Left cardiac atrium (tissue), 4 donors: ENCODE measurements around the gene PLEKHO2. TPM values are rescaled to one million over a fixed set of nuclear protein-coding genes. Genes with fewer than 3 reads are reported as not detected.

Source experiments
- ATAC-seq, 2 donors: fragments of 200-7000 bp; cut with Tn5 transposase; one replicate each; pipeline ENCODE4 v1.9.1; 2020; ENCODE audit warnings: mild to moderate bottlenecking in 2 of 2, moderate library complexity in 2 of 2
- DNase-seq: peaks from one replicate; pipeline ENCODE4 v3.0.0-alpha.2; 2020
- intact Hi-C, 2 donors: fragments of 100-400 bp; cut with DNase I; formaldehyde crosslinking; loops; one replicate each; pipeline versions ENCODE4 v1.14.1 to v1.15.1; 2022 to 2023
- total RNA-seq, 2 donors: library from RNA; stranded (reverse); fragmentation: NEBNext Ultra II Directional; extraction: Animal tissue kit (Norgen Biotek cat#: 25700); gene quantifications; one replicate each; pipeline ENCODE4 v1.2.1, GENCODE V29; 2021
- donor health status: DM: no; HTN: yes; CAD: no.
- donor health status: DM: no; HTN: yes; CAD: no; lungs with severe emphysema.
- donor health status: DM: yes; HTN: yes; CAD: no.
- donor health status: Dilated cardiomyopathy.

The PLEKHO2 gene
- total RNA-seq, 2 donors from 2014 or later, result 21.3 to 27.0 TPM

GRCh38 chr15:64847876-64848716 lies 6.4 kb downstream of the PLEKHO2 start:
- intact Hi-C loops, result loop anchor here (10.0 kb wide), 2 partner anchors 47 to 137 kb away; partner anchors contain the start of gene SPG21 (in 1 of the 2)
- ATAC-seq (no peak), DNase-seq (no peak)

GRCh38 chr15:64850778-64851502 lies 9.2 kb downstream of the PLEKHO2 start:
- no peak for DNase-seq
- no peak for ATAC-seq
- intact Hi-C loops, result no loop called here

- intact Hi-C loops, result no loop called here
- DNase-seq, result no peak
- peak; percentile 55 to 71 for ATAC-seq
Observed at GRCh38 chr15:64851503-64851840, 9.8 kb downstream of the PLEKHO2 start.

- intact Hi-C loops, result no loop called here
- ATAC-seq (no peak), DNase-seq (peak; percentile 55)
Observed at GRCh38 chr15:64854041-64854440, 12.3 kb downstream of the PLEKHO2 start.

- ATAC-seq (no peak), DNase-seq (no peak)
- intact Hi-C loops, result no loop called here
Observed at GRCh38 chr15:64854526-64854925, 12.8 kb downstream of the PLEKHO2 start.

GRCh38 chr15:64855205-64855975 lies 13.7 kb downstream of the PLEKHO2 start:
- DNase-seq (no peak), ATAC-seq (peak in 1 of 2 donors; percentile 4)
- intact Hi-C loops, result no loop called here

GRCh38 chr15:64856429-64857145 lies 14.9 kb downstream of the PLEKHO2 start:
- DNase-seq, result peak; percentile 78
- ATAC-seq, result peak; percentile 68 to 75
- intact Hi-C loops, result no loop called here

- ATAC-seq, result peak in 1 of 2 donors; percentile 20
- intact Hi-C loops, result no loop called here
- DNase-seq, result no peak
Observed at GRCh38 chr15:64857421-64857820, 15.7 kb downstream of the PLEKHO2 start.

- intact Hi-C loops, result no loop called here
- peak in 1 of 2 donors; percentile 21 for ATAC-seq
- DNase-seq, result no peak
Observed at GRCh38 chr15:64858021-64858575, 16.4 kb downstream of the PLEKHO2 start.

- DNase-seq (no peak), ATAC-seq (no peak)
- intact Hi-C loops, result no loop called here
Observed at GRCh38 chr15:64859226-64859625, 17.5 kb downstream of the PLEKHO2 start.

- DNase-seq (no peak), ATAC-seq (no peak)
- intact Hi-C loops, result no loop called here
Observed at GRCh38 chr15:64861331-64861730, 19.6 kb downstream of the PLEKHO2 start.

- DNase-seq (no peak), ATAC-seq (no peak)
- intact Hi-C loops, result no loop called here
Observed at GRCh38 chr15:64861960-64862359, 20.2 kb downstream of the PLEKHO2 start.

- no peak for ATAC-seq
Observed at GRCh38 chr15:64862408-64862807, 20.7 kb downstream of the PLEKHO2 start.

GRCh38 chr15:64864068-64864467 lies 22.4 kb downstream of the PLEKHO2 start:
- DNase-seq (no peak), ATAC-seq (no peak)
- intact Hi-C loops, result no loop called here

More at GRCh38 chr15:64862408-64862807, 20.7 kb downstream of the PLEKHO2 start:
- intact Hi-C loops, result no loop called here
- DNase-seq, result no peak

GRCh38 chr15:64865126-64865997 lies 23.6 kb downstream of the PLEKHO2 start:
- peak in 1 of 2 donors; percentile 4 for ATAC-seq
- intact Hi-C loops, result no loop called here
- DNase-seq, result no peak

- intact Hi-C loops, result no loop called here
- ATAC-seq (peak; percentile 9 to 28), DNase-seq (no peak)
Observed at GRCh38 chr15:64865998-64866520, 24.3 kb downstream of the PLEKHO2 start.

GRCh38 chr15:64869501-64869900 lies 27.8 kb downstream of the PLEKHO2 start:
- intact Hi-C loops, result no loop called here
- DNase-seq, result no peak
- no peak for ATAC-seq

- ATAC-seq (no peak), DNase-seq (no peak)
- intact Hi-C loops, result no loop called here
Observed at GRCh38 chr15:64870353-64870752, 28.6 kb downstream of the PLEKHO2 start.
